ENCODE data around the gene OSBPL8. TPM values are rescaled to one million over a fixed set of nuclear protein-coding genes. Genes with fewer than 3 reads are reported as not detected.

The OSBPL8 gene
- total and polyA plus RNA-seq, 5 experiments from 2014 or later, result 103 to 143 (median 114) TPM

GRCh38 chr12:76356071-76356470 is 203.5 kb downstream of the OSBPL8 start:
- Mint-ChIP-seq H3K4me1 (no peaks in the 10 kb centered on the region), H3K4me3 (no peak overlapping the region), H3K27me3 (no peaks in the 10 kb centered on the region), H3K9me3 (no peaks in the 10 kb centered on the region), H3K27ac (no peak overlapping the region), H3K36me3 (peaks cover 0 to 52% (median 21%) of the 10 kb centered on the region in 3 donors)
- no peak for DNase-seq
- ATAC-seq, result no peak
- POLR2A ChIA-PET, result no interaction called here

GRCh38 chr12:76348079-76348901 is 211.3 kb downstream of the OSBPL8 start, which contains the start of gene BBS10:
BBS10 (minus strand) TSS chr12:76348415; CDS start chr12:76348358, 57 bp downstream.
- Mint-ChIP-seq H3K4me3 (peak within 1 kb of the TSS; percentile 93 to 97 (median 95)), H3K27me3 (no peaks in the 10 kb centered on the region), H3K9me3 (no peaks in the 10 kb centered on the region), H3K27ac (peak within 1 kb of the TSS; percentile 90 to 96 (median 96)), H3K36me3 (peaks cover 0 to 2% (median 0%) of the 10 kb centered on the region in 3 donors), H3K4me1 (peaks cover 8 to 44% (median 29%) of the 10 kb centered on the region in 4 donors)
- ATAC-seq (peak; percentile 96 to 98), DNase-seq (peak; percentile 67 to 89 (median 84))
- POLR2A ChIA-PET, result interaction anchor here (0.7 to 1.8 kb wide), 9 partner anchors 9 to 837 kb away, joined by 3 to 6 read pairs (median 4); partner anchors contain the start of genes NAP1L1, OSBPL8, PHLDA1 and ZDHHC17

- peaks cover 0 to 2% (median 0%) of the 10 kb centered on the region in 3 donors for H3K36me3 Mint-ChIP-seq
- ATAC-seq (no peak), DNase-seq (no peak)
- H3K9me3 Mint-ChIP-seq, result no peaks in the 10 kb centered on the region
- POLR2A ChIA-PET, result interaction anchor here (0.8 to 1.8 kb wide), 3 partner anchors 208 to 1810 kb away, joined by 3 to 6 read pairs (median 4); partner anchors contain the start of genes ATXN7L3B and OSBPL8
- H3K4me1 Mint-ChIP-seq, result peaks cover 8 to 44% (median 29%) of the 10 kb centered on the region in 4 donors
- no peaks in the 10 kb centered on the region for H3K27me3 Mint-ChIP-seq
- peak overlapping the region; percentile 93 to 97 (median 95) for H3K4me3 Mint-ChIP-seq
- H3K27ac Mint-ChIP-seq, result peak overlapping the region in 8 of 10 donors; percentile 17 to 96 (median 93)
These were observed 212.7 kb downstream of the OSBPL8 start for GRCh38 chr12:76346798-76347420.

GRCh38 chr12:76346236-76346635 is 213.3 kb downstream of the OSBPL8 start:
- DNase-seq (no peak), ATAC-seq (no peak)
- Mint-ChIP-seq H3K4me3 (peak overlapping the region in 1 of 10 donors; percentile 61), H3K36me3 (peaks cover 0 to 2% (median 0%) of the 10 kb centered on the region in 3 donors), H3K27ac (peak overlapping the region in 2 of 10 donors; percentile 90 to 96), H3K9me3 (no peaks in the 10 kb centered on the region), H3K4me1 (peaks cover 10 to 44% (median 29%) of the 10 kb centered on the region in 4 donors), H3K27me3 (no peaks in the 10 kb centered on the region)
- POLR2A ChIA-PET, result no interaction called here

GRCh38 chr12:76345569-76345968 is 214.0 kb downstream of the OSBPL8 start:
- POLR2A ChIA-PET, result no interaction called here
- no peak overlapping the region for H3K4me3 Mint-ChIP-seq
- no peaks in the 10 kb centered on the region for H3K27me3 Mint-ChIP-seq
- H3K27ac Mint-ChIP-seq, result no peak overlapping the region
- peaks cover 0 to 2% (median 0%) of the 10 kb centered on the region in 3 donors for H3K36me3 Mint-ChIP-seq
- ATAC-seq, result no peak
- H3K9me3 Mint-ChIP-seq, result no peaks in the 10 kb centered on the region
- DNase-seq, result no peak
- H3K4me1 Mint-ChIP-seq, result peaks cover 10 to 44% (median 29%) of the 10 kb centered on the region in 4 donors

- POLR2A ChIA-PET, result no interaction called here
- Mint-ChIP-seq H3K9me3 (no peaks in the 10 kb centered on the region), H3K36me3 (peaks cover 0 to 2% (median 0%) of the 10 kb centered on the region in 3 donors), H3K27me3 (peaks cover 0 to 1% (median 0%) of the 10 kb centered on the region in 5 donors), H3K27ac (peak overlapping the region in 1 of 10 donors; percentile 8), H3K4me3 (no peak overlapping the region), H3K4me1 (peaks cover 2 to 18% (median 8%) of the 10 kb centered on the region in 4 donors)
- DNase-seq, result no peak
- no peak for ATAC-seq
These were observed 218.0 kb downstream of the OSBPL8 start for GRCh38 chr12:76341436-76342030.

- Mint-ChIP-seq H3K27me3 (peaks cover 0 to 1% (median 0%) of the 10 kb centered on the region in 5 donors), H3K27ac (no peak overlapping the region), H3K9me3 (no peaks in the 10 kb centered on the region), H3K4me3 (no peak overlapping the region), H3K36me3 (peaks cover 0 to 2% (median 0%) of the 10 kb centered on the region in 3 donors), H3K4me1 (peaks cover 0 to 11% (median 4%) of the 10 kb centered on the region in 4 donors)
- no peak for ATAC-seq
- DNase-seq, result no peak
- POLR2A ChIA-PET, result no interaction called here
These were observed 218.7 kb downstream of the OSBPL8 start for GRCh38 chr12:76340680-76341435.

GRCh38 chr12:76337583-76337982 is 222.0 kb downstream of the OSBPL8 start:
- no peak for DNase-seq
- Mint-ChIP-seq H3K27ac (no peak overlapping the region), H3K4me3 (no peak overlapping the region), H3K9me3 (no peaks in the 10 kb centered on the region), H3K36me3 (no peaks in the 10 kb centered on the region), H3K4me1 (peaks cover 0 to 2% (median 0%) of the 10 kb centered on the region in 4 donors), H3K27me3 (peaks cover 2 to 15% (median 9%) of the 10 kb centered on the region in 5 donors)
- no peak for ATAC-seq
- POLR2A ChIA-PET, result no interaction called here

- POLR2A ChIA-PET, result no interaction called here
- Mint-ChIP-seq H3K4me3 (no peak overlapping the region), H3K36me3 (no peaks in the 10 kb centered on the region), H3K27me3 (peaks cover 13 to 46% (median 18%) of the 10 kb centered on the region in 5 donors), H3K4me1 (no peaks in the 10 kb centered on the region), H3K9me3 (peaks cover 0 to 7% (median 0%) of the 10 kb centered on the region in 9 donors), H3K27ac (no peak overlapping the region)
- ATAC-seq (no peak), DNase-seq (no peak)
These were observed 227.0 kb downstream of the OSBPL8 start for GRCh38 chr12:76332606-76333005.

GRCh38 chr12:76329606-76330005 is 230.0 kb downstream of the OSBPL8 start:
- POLR2A ChIA-PET, result no interaction called here
- H3K4me1 Mint-ChIP-seq, result no peaks in the 10 kb centered on the region

GRCh38 chr12:76329159-76329558 is 230.4 kb downstream of the OSBPL8 start:
- Mint-ChIP-seq H3K4me3 (no peak overlapping the region), H3K27me3 (peaks cover 15 to 46% (median 22%) of the 10 kb centered on the region in 5 donors), H3K9me3 (peaks cover 0 to 9% (median 2%) of the 10 kb centered on the region in 9 donors), H3K27ac (no peak overlapping the region), H3K4me1 (no peaks in the 10 kb centered on the region), H3K36me3 (no peaks in the 10 kb centered on the region)
- ATAC-seq, result no peak
- no peak for DNase-seq
- POLR2A ChIA-PET, result no interaction called here

More at GRCh38 chr12:76329606-76330005, 230.0 kb downstream of the OSBPL8 start:
- ATAC-seq, result no peak
- Mint-ChIP-seq H3K36me3 (no peaks in the 10 kb centered on the region), H3K27ac (no peak overlapping the region), H3K4me3 (no peak overlapping the region), H3K27me3 (peaks cover 15 to 46% (median 22%) of the 10 kb centered on the region in 5 donors), H3K9me3 (peaks cover 0 to 9% (median 2%) of the 10 kb centered on the region in 9 donors)
- no peak for DNase-seq

Data from naive thymus-derived CD8-positive, alpha-beta T cell (primary cell).